ENCODE measurements around the gene IGF2R.
"Not testable (repeated sequence)": the region's sequence is repeated elsewhere in the genome, so short reads cannot be mapped to it uniquely, and the experiment has no call there.

IGF2R gene

GRCh38 chr6:159995405-159995804, 26.5 kb downstream of the IGF2R start:
- no peak overlapping the region for H3K9ac ChIP-seq (ENCODE audit: low read length in 5 of 5)
- peaks cover 0 to 2% (median 0%) of the 10 kb centered on the region in 5 donors for H3K9me3 ChIP-seq (ENCODE audit: control insufficient read depth in 5 of 5, low read length in 5 of 5)
- no peak overlapping the region for H3K27ac ChIP-seq (ENCODE audit: low read depth, low read length)
- no peaks in the 10 kb centered on the region for H3K27me3 ChIP-seq (ENCODE audit: control insufficient read depth in 5 of 5, insufficient read depth in 4 of 5, low read length in 5 of 5)
- no peak overlapping the region for H3K4me3 ChIP-seq (ENCODE audit: low read depth in 1 of 5, low read length in 5 of 5)
- H3K36me3 ChIP-seq (ENCODE audit: control insufficient read depth in 5 of 5, insufficient read depth in 5 of 5, low read length in 5 of 5), result peaks cover 0 to 36% (median 13%) of the 10 kb centered on the region in 5 donors
- peaks cover 0 to 13% (median 2%) of the 10 kb centered on the region in 5 donors for H3K4me1 ChIP-seq (ENCODE audit: control insufficient read depth in 5 of 5, insufficient read depth in 5 of 5, low read length in 5 of 5)

- Histone ChIP-seq H3K9me3 (ENCODE audit: control insufficient read depth in 5 of 5, low read length in 5 of 5) (peaks cover 0 to 2% (median 0%) of the 10 kb centered on the region in 5 donors), H3K27me3 (ENCODE audit: control insufficient read depth in 5 of 5, insufficient read depth in 4 of 5, low read length in 5 of 5) (no peaks in the 10 kb centered on the region), H3K36me3 (ENCODE audit: control insufficient read depth in 5 of 5, insufficient read depth in 5 of 5, low read length in 5 of 5) (peaks cover 0 to 36% (median 13%) of the 10 kb centered on the region in 5 donors), H3K4me1 (ENCODE audit: control insufficient read depth in 5 of 5, insufficient read depth in 5 of 5, low read length in 5 of 5) (peaks cover 0 to 11% (median 0%) of the 10 kb centered on the region in 5 donors), H3K4me3 (ENCODE audit: low read depth in 1 of 5, low read length in 5 of 5) (no peak overlapping the region), H3K27ac (ENCODE audit: low read depth, low read length) (no peak overlapping the region), H3K9ac (ENCODE audit: low read length in 5 of 5) (no peak overlapping the region)
Observed at GRCh38 chr6:159996087-159996622, 27.3 kb downstream of the IGF2R start.

GRCh38 chr6:159996626-159997497, 28.0 kb downstream of the IGF2R start:
- Histone ChIP-seq H3K36me3 (ENCODE audit: control insufficient read depth in 5 of 5, insufficient read depth in 5 of 5, low read length in 5 of 5) (peaks cover 0 to 34% (median 11%) of the 10 kb centered on the region in 5 donors), H3K27me3 (ENCODE audit: control insufficient read depth in 5 of 5, insufficient read depth in 4 of 5, low read length in 5 of 5) (no peaks in the 10 kb centered on the region), H3K9me3 (ENCODE audit: control insufficient read depth in 5 of 5, low read length in 5 of 5) (peaks cover 0 to 2% (median 0%) of the 10 kb centered on the region in 5 donors), H3K27ac (ENCODE audit: low read depth, low read length) (no peak overlapping the region), H3K4me1 (ENCODE audit: control insufficient read depth in 5 of 5, insufficient read depth in 5 of 5, low read length in 5 of 5) (peaks cover 0 to 11% (median 0%) of the 10 kb centered on the region in 5 donors), H3K4me3 (ENCODE audit: low read depth in 1 of 5, low read length in 5 of 5) (no peak overlapping the region), H3K9ac (ENCODE audit: low read length in 5 of 5) (no peak overlapping the region)

- no peak overlapping the region for H3K27ac ChIP-seq (ENCODE audit: low read depth, low read length)
- H3K9ac ChIP-seq (ENCODE audit: low read length in 5 of 5), result no peak overlapping the region
- no peaks in the 10 kb centered on the region for H3K27me3 ChIP-seq (ENCODE audit: control insufficient read depth in 5 of 5, insufficient read depth in 4 of 5, low read length in 5 of 5)
- no peak overlapping the region for H3K4me3 ChIP-seq (ENCODE audit: low read depth in 1 of 5, low read length in 5 of 5)
- peaks cover 0 to 11% (median 0%) of the 10 kb centered on the region in 5 donors for H3K4me1 ChIP-seq (ENCODE audit: control insufficient read depth in 5 of 5, insufficient read depth in 5 of 5, low read length in 5 of 5)
- H3K9me3 ChIP-seq (ENCODE audit: control insufficient read depth in 5 of 5, low read length in 5 of 5), result peaks cover 0 to 2% (median 0%) of the 10 kb centered on the region in 5 donors
- peaks cover 0 to 27% (median 8%) of the 10 kb centered on the region in 5 donors for H3K36me3 ChIP-seq (ENCODE audit: control insufficient read depth in 5 of 5, insufficient read depth in 5 of 5, low read length in 5 of 5)
Observed at GRCh38 chr6:159997498-159998101, 28.7 kb downstream of the IGF2R start.

- Histone ChIP-seq H3K4me3 (ENCODE audit: low read depth in 1 of 5, low read length in 5 of 5) (no peak overlapping the region), H3K36me3 (ENCODE audit: control insufficient read depth in 5 of 5, insufficient read depth in 5 of 5, low read length in 5 of 5) (peaks cover 0 to 24% (median 8%) of the 10 kb centered on the region in 5 donors), H3K9ac (ENCODE audit: low read length in 5 of 5) (no peak overlapping the region), H3K27me3 (ENCODE audit: control insufficient read depth in 5 of 5, insufficient read depth in 4 of 5, low read length in 5 of 5) (no peaks in the 10 kb centered on the region), H3K4me1 (ENCODE audit: control insufficient read depth in 5 of 5, insufficient read depth in 5 of 5, low read length in 5 of 5) (peaks cover 0 to 14% (median 0%) of the 10 kb centered on the region in 5 donors), H3K27ac (ENCODE audit: low read depth, low read length) (no peak overlapping the region), H3K9me3 (ENCODE audit: control insufficient read depth in 5 of 5, low read length in 5 of 5) (peaks cover 0 to 2% (median 0%) of the 10 kb centered on the region in 5 donors)
Observed at GRCh38 chr6:159998538-159998937, 29.7 kb downstream of the IGF2R start.

GRCh38 chr6:159999240-159999671, 30.4 kb downstream of the IGF2R start:
- H3K4me1 ChIP-seq (ENCODE audit: control insufficient read depth in 5 of 5, insufficient read depth in 5 of 5, low read length in 5 of 5), result peaks cover 0 to 21% (median 5%) of the 10 kb centered on the region in 5 donors
- H3K9ac ChIP-seq (ENCODE audit: low read length in 5 of 5), result no peak overlapping the region
- peaks cover 0 to 24% (median 8%) of the 10 kb centered on the region in 5 donors for H3K36me3 ChIP-seq (ENCODE audit: control insufficient read depth in 5 of 5, insufficient read depth in 5 of 5, low read length in 5 of 5)
- H3K27ac ChIP-seq (ENCODE audit: low read depth, low read length), result no peak overlapping the region
- H3K27me3 ChIP-seq (ENCODE audit: control insufficient read depth in 5 of 5, insufficient read depth in 4 of 5, low read length in 5 of 5), result no peaks in the 10 kb centered on the region
- H3K9me3 ChIP-seq (ENCODE audit: control insufficient read depth in 5 of 5, low read length in 5 of 5), result peaks cover 0 to 2% (median 0%) of the 10 kb centered on the region in 5 donors
- H3K4me3 ChIP-seq (ENCODE audit: low read depth in 1 of 5, low read length in 5 of 5), result no peak overlapping the region

GRCh38 chr6:160000280-160000704, 31.4 kb downstream of the IGF2R start:
- Histone ChIP-seq H3K4me1 (ENCODE audit: control insufficient read depth in 5 of 5, insufficient read depth in 5 of 5, low read length in 5 of 5) (peaks cover 0 to 29% (median 10%) of the 10 kb centered on the region in 5 donors), H3K36me3 (ENCODE audit: control insufficient read depth in 5 of 5, insufficient read depth in 5 of 5, low read length in 5 of 5) (peaks cover 0 to 24% (median 8%) of the 10 kb centered on the region in 5 donors), H3K27ac (ENCODE audit: low read depth, low read length) (no peak overlapping the region), H3K9me3 (ENCODE audit: control insufficient read depth in 5 of 5, low read length in 5 of 5) (no peaks in the 10 kb centered on the region), H3K9ac (ENCODE audit: low read length in 5 of 5) (no peak overlapping the region), H3K4me3 (ENCODE audit: low read depth in 1 of 5, low read length in 5 of 5) (no peak overlapping the region), H3K27me3 (ENCODE audit: control insufficient read depth in 5 of 5, insufficient read depth in 4 of 5, low read length in 5 of 5) (no peaks in the 10 kb centered on the region)

- not testable (repeated sequence) for H3K27ac ChIP-seq (ENCODE audit: low read depth, low read length); H3K9me3 ChIP-seq (ENCODE audit: control insufficient read depth in 5 of 5, low read length in 5 of 5); H3K9ac ChIP-seq (ENCODE audit: low read length in 5 of 5); H3K27me3 ChIP-seq (ENCODE audit: control insufficient read depth in 5 of 5, insufficient read depth in 4 of 5, low read length in 5 of 5); H3K4me3 ChIP-seq (ENCODE audit: low read depth in 1 of 5, low read length in 5 of 5)
- Histone ChIP-seq H3K4me1 (ENCODE audit: control insufficient read depth in 5 of 5, insufficient read depth in 5 of 5, low read length in 5 of 5) (peaks cover 0 to 29% (median 10%) of the 10 kb centered on the region in 5 donors), H3K36me3 (ENCODE audit: control insufficient read depth in 5 of 5, insufficient read depth in 5 of 5, low read length in 5 of 5) (peaks cover 0 to 24% (median 8%) of the 10 kb centered on the region in 5 donors)
Observed at GRCh38 chr6:160000893-160001427, 32.1 kb downstream of the IGF2R start.

- Histone ChIP-seq H3K4me1 (ENCODE audit: control insufficient read depth in 5 of 5, insufficient read depth in 5 of 5, low read length in 5 of 5) (peaks cover 0 to 25% (median 10%) of the 10 kb centered on the region in 5 donors), H3K9me3 (ENCODE audit: control insufficient read depth in 5 of 5, low read length in 5 of 5) (no peaks in the 10 kb centered on the region), H3K36me3 (ENCODE audit: control insufficient read depth in 5 of 5, insufficient read depth in 5 of 5, low read length in 5 of 5) (peaks cover 0 to 9% (median 0%) of the 10 kb centered on the region in 5 donors), H3K4me3 (ENCODE audit: low read depth in 1 of 5, low read length in 5 of 5) (no peak overlapping the region), H3K27me3 (ENCODE audit: control insufficient read depth in 5 of 5, insufficient read depth in 4 of 5, low read length in 5 of 5) (no peaks in the 10 kb centered on the region), H3K27ac (ENCODE audit: low read depth, low read length) (no peak overlapping the region), H3K9ac (ENCODE audit: low read length in 5 of 5) (no peak overlapping the region)
Observed at GRCh38 chr6:160002882-160003281, 34.0 kb downstream of the IGF2R start.
